HUES6 (cell line): ENCODE results near the gene CCT2.
A peak's percentile ranks its signal among the peaks of the same experiment; 100 is the strongest.

Experiments
- H3K27ac ChIP-seq: 2 replicates; pipeline ENCODE4 v1.7.0; 2013; ENCODE audit warnings: low read depth, mild to moderate bottlenecking, low read length, inconsistent platforms
- H3K27me3 ChIP-seq: 2 replicates; pipeline ENCODE4 v1.6.1; 2013; ENCODE audit warnings: low read length; ENCODE audit not compliant: control insufficient read depth, insufficient read depth
- H3K36me3 ChIP-seq: 2 replicates; pipeline ENCODE4 v1.6.1; 2013; ENCODE audit warnings: low read length; ENCODE audit not compliant: control insufficient read depth, insufficient read depth
- H3K4me1 ChIP-seq: 2 replicates; pipeline ENCODE4 v1.6.1; 2013; ENCODE audit warnings: low read length; ENCODE audit not compliant: control insufficient read depth, insufficient read depth
- H3K4me3 ChIP-seq: 2 replicates; pipeline ENCODE4 v1.5.1; 2013; ENCODE audit warnings: low read depth, low read length
- H3K9ac ChIP-seq: one replicate; pipeline ENCODE4 v1.6.1; 2013; ENCODE audit warnings: mild to moderate bottlenecking, low read length
- H3K9me3 ChIP-seq: 2 replicates; pipeline ENCODE4 v1.6.1; 2013; ENCODE audit warnings: low read depth, low read length; ENCODE audit not compliant: control insufficient read depth, insufficient read depth

Gene CCT2

DNA sequence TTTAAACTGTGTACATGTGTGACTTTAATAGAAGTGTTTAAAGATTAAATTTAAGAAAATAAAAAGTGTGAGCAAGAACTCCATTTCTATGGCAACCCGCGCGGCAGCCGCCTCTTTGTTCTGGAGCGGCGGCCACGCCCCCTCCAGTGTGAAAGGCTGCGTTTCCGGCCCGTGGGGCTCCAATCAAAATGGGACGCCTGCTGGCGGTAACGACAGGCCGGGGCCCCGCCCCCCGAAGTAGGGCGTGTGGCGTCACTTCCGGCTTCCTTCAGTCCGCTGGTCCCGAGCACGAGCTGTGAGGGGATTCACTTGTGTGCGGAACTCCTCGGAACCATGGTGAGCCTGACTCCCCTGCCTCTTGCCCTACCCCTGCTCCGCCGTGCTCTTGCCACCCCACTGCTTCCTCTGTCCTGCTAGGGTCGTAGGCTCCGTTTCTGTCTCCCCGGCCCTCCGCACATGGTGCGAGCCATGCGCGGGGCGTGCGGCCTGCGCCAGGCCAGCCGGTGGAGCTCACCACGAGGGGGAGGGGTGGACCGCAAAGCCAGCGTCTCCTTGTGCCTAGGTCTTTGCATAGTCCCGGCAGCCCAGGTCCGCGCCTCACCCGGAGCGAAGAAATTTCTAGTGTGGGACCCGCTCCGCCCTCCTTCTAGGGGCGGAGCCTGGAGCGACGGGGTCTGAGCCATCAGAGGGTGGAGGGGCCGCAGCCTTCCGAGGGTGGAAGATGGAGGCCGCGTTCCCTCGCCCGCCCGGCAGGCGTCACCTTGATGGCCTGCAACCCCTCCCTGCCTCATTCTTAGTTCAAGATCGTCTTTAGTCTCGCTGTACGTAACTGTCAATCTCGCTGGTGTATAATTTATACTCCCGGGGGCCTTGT, at the start of gene CCT2:
TSS of gene CCT2 (plus strand) at position 271 of the 874 bp plus-strand sequence. CDS start at position 334, 63 bp downstream.
- peak within 1 kb of the TSS; percentile 89 for H3K4me3 ChIP-seq
- H3K9me3 ChIP-seq, result no peaks in the 10 kb centered on the region
- H3K4me1 ChIP-seq, result peaks cover 6% of the 10 kb centered on the region; the same call in 1 of the 2 replicates
- H3K27ac ChIP-seq, result peak within 1 kb of the TSS; percentile 92
- peaks cover 42% of the 10 kb centered on the region for H3K36me3 ChIP-seq
- no peaks in the 10 kb centered on the region for H3K27me3 ChIP-seq
- peak within 1 kb of the TSS; percentile 98 for H3K9ac ChIP-seq

DNA sequence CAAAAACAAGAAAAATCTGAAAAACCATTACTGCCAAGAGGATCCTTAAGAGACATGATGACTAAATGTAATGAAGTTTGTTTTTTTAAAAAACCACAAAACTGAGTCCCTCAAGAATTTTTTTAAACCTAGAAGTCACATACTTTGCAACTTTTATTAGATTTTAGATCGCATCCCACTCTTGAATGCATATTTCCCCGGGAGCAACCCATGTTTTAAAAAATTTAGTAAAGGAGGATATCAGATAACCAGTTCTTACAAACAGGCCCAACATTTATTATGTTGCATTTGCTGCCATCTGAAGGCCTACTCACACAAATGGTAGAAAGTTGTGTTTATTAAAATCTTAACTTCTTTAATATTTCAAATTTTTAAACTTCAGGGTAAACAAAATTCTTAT, 44.3 kb upstream of the CCT2 start:
- Histone ChIP-seq H3K9me3 (peaks cover 3% of the 10 kb centered on the region; the same call in 1 of the 2 replicates), H3K4me1 (no peaks in the 10 kb centered on the region), H3K4me3 (no peak overlapping the region), H3K9ac (no peak overlapping the region), H3K36me3 (peaks cover 5% of the 10 kb centered on the region; the same call in 1 of the 2 replicates), H3K27me3 (no peaks in the 10 kb centered on the region), H3K27ac (no peak overlapping the region)

DNA sequence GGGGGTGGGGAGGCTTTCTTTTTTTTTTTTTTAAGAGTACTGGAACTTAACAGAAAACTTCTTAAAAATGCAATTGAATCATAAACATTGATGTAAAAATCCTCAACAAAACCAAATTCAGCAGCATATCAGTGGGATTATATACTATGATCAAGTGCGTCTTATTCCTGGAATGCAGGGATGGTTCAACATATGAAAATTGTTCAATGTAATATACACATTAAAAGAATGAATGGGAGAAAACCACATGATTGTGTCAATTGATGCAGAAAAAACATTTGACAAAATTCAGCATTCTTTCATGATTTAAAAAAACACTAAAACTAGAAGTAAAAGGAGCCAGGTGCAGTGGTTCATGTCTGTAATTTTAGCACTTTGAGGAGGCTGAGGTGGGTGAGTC, 41.2 kb upstream of the CCT2 start:
- H3K36me3 ChIP-seq, result peaks cover 5% of the 10 kb centered on the region; the same call in 1 of the 2 replicates

GRCh38 chr12:69545081-69545480, 40.2 kb upstream of the CCT2 start:
- H3K9ac ChIP-seq, result no peak overlapping the region
- peaks cover 5% of the 10 kb centered on the region; the same call in 1 of the 2 replicates for H3K36me3 ChIP-seq
- peaks cover 3% of the 10 kb centered on the region; the same call in 1 of the 2 replicates for H3K9me3 ChIP-seq
- H3K27ac ChIP-seq, result no peak overlapping the region
- H3K27me3 ChIP-seq, result no peaks in the 10 kb centered on the region
- no peak overlapping the region for H3K4me3 ChIP-seq
- no peaks in the 10 kb centered on the region for H3K4me1 ChIP-seq

More for the DNA sequence above, 41.2 kb upstream of the CCT2 start:
- Histone ChIP-seq H3K9ac (no peak overlapping the region), H3K27me3 (no peaks in the 10 kb centered on the region), H3K9me3 (peaks cover 3% of the 10 kb centered on the region; the same call in 1 of the 2 replicates), H3K4me3 (no peak overlapping the region), H3K4me1 (no peaks in the 10 kb centered on the region), H3K27ac (no peak overlapping the region)

GRCh38 chr12:69546693-69547438, 38.4 kb upstream of the CCT2 start:
- Histone ChIP-seq H3K9me3 (peaks cover 3% of the 10 kb centered on the region; the same call in 1 of the 2 replicates), H3K27ac (no peak overlapping the region), H3K4me1 (no peaks in the 10 kb centered on the region), H3K27me3 (no peaks in the 10 kb centered on the region), H3K9ac (no peak overlapping the region), H3K4me3 (no peak overlapping the region), H3K36me3 (peaks cover 5% of the 10 kb centered on the region; the same call in 1 of the 2 replicates)

- Histone ChIP-seq H3K4me1 (no peaks in the 10 kb centered on the region), H3K9me3 (peaks cover 3% of the 10 kb centered on the region; the same call in 1 of the 2 replicates), H3K27me3 (no peaks in the 10 kb centered on the region), H3K27ac (no peak overlapping the region), H3K4me3 (no peak overlapping the region), H3K9ac (no peak overlapping the region), H3K36me3 (no peaks in the 10 kb centered on the region)
These were observed 36.6 kb upstream of the CCT2 start for GRCh38 chr12:69548687-69549086.

DNA sequence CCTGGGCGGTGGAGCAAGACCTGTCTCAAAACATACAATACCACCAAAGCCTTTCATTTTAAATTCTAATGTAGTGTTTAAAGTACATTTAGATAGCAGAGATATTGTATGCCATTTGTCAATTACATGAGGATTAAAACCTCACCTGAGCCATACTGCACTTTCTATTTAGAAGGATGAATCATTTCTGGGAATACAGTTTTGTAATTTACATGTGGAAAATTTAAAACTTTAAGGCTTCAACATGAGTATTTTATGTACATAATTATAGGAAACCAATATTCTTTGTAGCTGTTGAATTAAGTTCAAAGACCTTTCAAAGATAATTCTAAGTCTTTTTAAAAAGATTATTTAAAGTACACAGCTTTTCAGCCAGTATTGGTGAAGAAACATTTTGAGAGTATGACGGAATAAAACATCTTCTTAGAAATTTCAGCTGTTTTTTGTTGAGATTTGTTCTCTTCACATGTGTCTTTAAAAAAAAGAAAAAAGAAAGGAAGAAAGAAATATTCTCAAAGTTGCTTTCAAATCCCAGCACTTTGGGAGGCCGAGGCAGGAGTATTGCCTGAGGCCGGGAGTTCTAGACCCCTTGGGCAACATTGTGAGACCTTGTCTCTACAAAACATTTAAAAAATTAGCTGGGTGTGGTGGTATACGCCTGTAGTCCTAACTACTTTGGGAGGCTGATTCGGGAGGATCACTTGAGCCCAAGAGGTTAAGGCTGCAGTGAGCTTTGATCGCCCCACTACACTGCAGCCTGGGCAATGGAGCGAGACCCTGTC, 34.5 kb upstream of the CCT2 start:
- Histone ChIP-seq H3K27ac (no peak overlapping the region), H3K27me3 (no peaks in the 10 kb centered on the region), H3K9me3 (no peaks in the 10 kb centered on the region), H3K36me3 (no peaks in the 10 kb centered on the region), H3K4me3 (no peak overlapping the region), H3K9ac (no peak overlapping the region), H3K4me1 (no peaks in the 10 kb centered on the region)

GRCh38 chr12:69553628-69554248, 31.5 kb upstream of the CCT2 start:
- no peaks in the 10 kb centered on the region for H3K9me3 ChIP-seq
- no peaks in the 10 kb centered on the region for H3K36me3 ChIP-seq
- H3K4me3 ChIP-seq, result no peak overlapping the region
- no peak overlapping the region for H3K27ac ChIP-seq
- H3K27me3 ChIP-seq, result no peaks in the 10 kb centered on the region
- H3K9ac ChIP-seq, result no peak overlapping the region
- no peaks in the 10 kb centered on the region for H3K4me1 ChIP-seq

DNA sequence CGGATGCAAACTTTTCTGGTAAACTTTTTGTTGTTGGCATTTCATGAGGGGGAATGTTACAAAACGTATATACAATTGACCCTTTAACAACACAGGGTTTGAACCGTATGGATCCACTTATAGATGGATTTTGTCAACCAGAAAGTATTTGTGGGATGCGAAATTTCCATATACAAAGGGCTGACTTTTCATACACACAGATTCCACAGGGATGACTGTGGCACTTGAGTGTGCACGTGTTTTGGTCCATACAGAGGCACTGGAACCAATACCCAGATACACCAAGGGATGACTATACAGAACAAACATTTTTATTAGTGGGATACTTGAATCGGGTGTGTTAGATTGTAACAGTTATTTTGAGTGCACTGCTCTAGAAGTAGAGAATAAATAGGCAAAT, 29.8 kb upstream of the CCT2 start:
- Histone ChIP-seq H3K27me3 (no peaks in the 10 kb centered on the region), H3K4me1 (no peaks in the 10 kb centered on the region), H3K9ac (no peak overlapping the region), H3K9me3 (no peaks in the 10 kb centered on the region), H3K36me3 (no peaks in the 10 kb centered on the region), H3K27ac (no peak overlapping the region), H3K4me3 (no peak overlapping the region)

DNA sequence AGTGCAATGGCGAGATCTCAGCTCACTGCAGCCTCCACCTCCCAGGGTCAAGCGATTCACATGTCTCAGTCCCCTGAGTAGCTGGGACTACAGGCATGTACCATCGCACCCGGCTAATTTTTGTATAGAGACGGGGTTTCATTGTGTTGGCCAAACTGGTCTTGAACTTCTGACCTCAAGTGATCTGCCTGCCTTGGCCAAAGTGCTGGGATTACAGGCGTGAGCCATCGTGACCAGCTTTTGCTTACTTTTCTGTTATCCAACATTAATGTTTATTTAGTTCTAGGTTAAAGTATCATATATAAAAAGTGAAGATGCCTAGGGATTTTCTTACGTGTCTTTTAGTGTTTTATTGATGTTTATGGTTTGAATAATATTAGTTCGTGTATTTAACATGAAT, 28.9 kb upstream of the CCT2 start:
- Histone ChIP-seq H3K9ac (no peak overlapping the region), H3K27ac (no peak overlapping the region), H3K4me3 (no peak overlapping the region), H3K36me3 (no peaks in the 10 kb centered on the region), H3K9me3 (no peaks in the 10 kb centered on the region), H3K4me1 (no peaks in the 10 kb centered on the region), H3K27me3 (no peaks in the 10 kb centered on the region)
